Neural progenitor cell (in vitro differentiated cells): ENCODE results near the gene DLG4. TPM values are rescaled to one million over a fixed set of nuclear protein-coding genes. Genes with fewer than 3 reads are reported as not detected.

Experiments used
- DNase-seq: peaks from one replicate; pipeline ENCODE4 v3.0.0-alpha.2; 2016; ENCODE audit warnings: low spot score
- H2AFZ ChIP-seq: fragments of 200-600 bp; sonication (generic); replicated peaks from 2 replicates; pipeline ENCODE4 v1.6.1; 2016; ENCODE audit warnings: antibody characterized with exemption
- H3F3A ChIP-seq: fragments of 200-600 bp; sonication (generic); 2 replicates; pipeline ENCODE4 v1.6.1; 2016; ENCODE audit warnings: antibody characterized with exemption, low read depth
- H3K27ac ChIP-seq: fragments of 200-600 bp; sonication (generic); 2 replicates; pipeline ENCODE4 v1.5.1; 2016; ENCODE audit warnings: mild to moderate bottlenecking
- H3K27me3 ChIP-seq: fragments of 200-600 bp; sonication (generic); 2 replicates; pipeline ENCODE4 v1.6.1; 2016; ENCODE audit warnings: mild to moderate bottlenecking, moderate library complexity
- H3K36me3 ChIP-seq: fragments of 200-600 bp; sonication (generic); 2 replicates; pipeline ENCODE4 v1.5.1; 2016
- H3K4me1 ChIP-seq: fragments of 200-600 bp; sonication (generic); 2 replicates; pipeline ENCODE4 v1.6.1; 2016; ENCODE audit warnings: mixed run types
- H3K4me2 ChIP-seq: fragments of 200-600 bp; sonication (generic); 2 replicates; pipeline ENCODE4 v1.6.1; 2016
- H3K4me3 ChIP-seq: fragments of 200-600 bp; sonication (generic); 2 replicates; pipeline ENCODE4 v1.5.1; 2016
- H3K79me2 ChIP-seq: fragments of 200-600 bp; sonication (generic); 2 replicates; pipeline ENCODE4 v1.6.1; 2016; ENCODE audit warnings: low read depth
- H3K9ac ChIP-seq: fragments of 200-600 bp; sonication (generic); 2 replicates; pipeline ENCODE4 v1.6.1; 2016
- H3K9me3 ChIP-seq: fragments of 200-600 bp; sonication (generic); 2 replicates; pipeline ENCODE4 v1.5.1; 2016; ENCODE audit warnings: low read depth
- H4K20me1 ChIP-seq: fragments of 200-600 bp; sonication (generic); 2 replicates; pipeline ENCODE4 v1.6.1; 2016; ENCODE audit warnings: low read depth
- H3K27ac Mint-ChIP-seq: 3 replicates; pipeline ENCODE4 v1.8.0; 2021; ENCODE audit warnings: mixed read lengths
- H3K27me3 Mint-ChIP-seq: 2 replicates; pipeline ENCODE4 v1.8.0; 2022; ENCODE audit warnings: low read depth, mild to moderate bottlenecking, inconsistent platforms, moderate library complexity, mixed read lengths; ENCODE audit not compliant: insufficient read depth
- H3K36me3 Mint-ChIP-seq: 3 replicates; pipeline ENCODE4 v1.8.0; 2021; ENCODE audit warnings: mixed read lengths
- H3K4me1 Mint-ChIP-seq: 3 replicates; pipeline ENCODE4 v1.8.0; 2021; ENCODE audit warnings: mixed read lengths
- H3K4me3 Mint-ChIP-seq: 3 replicates; pipeline ENCODE4 v1.8.0; 2021; ENCODE audit warnings: mild to moderate bottlenecking, moderate library complexity, mixed read lengths
- H3K9me3 Mint-ChIP-seq: 3 replicates; pipeline ENCODE4 v1.8.0; 2020; ENCODE audit warnings: mixed read lengths
- EZH2 ChIP-seq: fragments of 200-600 bp; sonication (generic); IDR thresholded peaks from 2 replicates; pipeline ENCODE4 v1.6.1; 2017; ENCODE audit warnings: antibody characterized with exemption, mild to moderate bottlenecking, moderate library complexity
- EZH2phosphoT487 ChIP-seq: fragments of 200-600 bp; sonication (generic); IDR thresholded peaks from 2 replicates; pipeline ENCODE4 v1.6.1; 2017; ENCODE audit warnings: antibody characterized with exemption
- total RNA-seq: library from RNA; depleted of rRNA; stranded (reverse); fragments of >200 nt; gene quantifications from 2 replicates; pipeline ENCODE4 v1.2.3, GENCODE V29; 2015; ENCODE audit warnings: low replicate concordance
- TF ChIP-seq, protein P1 (sequence below): fragments of 200-600 bp; sonication (generic); IDR thresholded peaks from 2 replicates; pipeline ENCODE4 v1.5.1; 2017; ENCODE audit warnings: antibody characterized with exemption, mild to moderate bottlenecking

DLG4 gene
- total RNA-seq, 1 donor from 2014 or later: 23.5 TPM

DNA sequence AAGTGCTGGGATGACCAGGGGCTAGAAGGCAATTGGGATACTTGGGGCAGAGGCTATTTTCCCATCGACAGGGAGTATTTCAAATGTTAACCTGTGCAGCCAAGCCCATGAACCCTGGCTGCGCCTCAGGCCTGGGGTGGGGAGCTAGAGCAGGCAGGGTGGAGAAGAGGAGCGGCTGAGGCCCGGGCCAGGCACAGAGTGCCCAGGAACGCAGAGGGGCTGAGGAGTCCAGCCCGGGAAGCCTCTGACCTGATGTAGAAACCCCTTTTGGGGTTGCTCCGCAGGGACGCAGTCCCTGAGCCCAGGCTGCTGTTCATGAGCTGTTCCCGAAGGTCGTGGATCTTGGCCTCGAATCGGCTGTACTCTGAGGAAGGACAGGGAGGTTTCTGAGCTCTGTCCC lies 23.7 kb downstream of the DLG4 start:
- H4K20me1 ChIP-seq: peaks cover 13% of the 10 kb centered on the region
- H3K4me2 ChIP-seq: no peak overlapping the region
- TF ChIP-seq EZH2phosphoT487: no peak
- TF ChIP-seq, protein P1, sequence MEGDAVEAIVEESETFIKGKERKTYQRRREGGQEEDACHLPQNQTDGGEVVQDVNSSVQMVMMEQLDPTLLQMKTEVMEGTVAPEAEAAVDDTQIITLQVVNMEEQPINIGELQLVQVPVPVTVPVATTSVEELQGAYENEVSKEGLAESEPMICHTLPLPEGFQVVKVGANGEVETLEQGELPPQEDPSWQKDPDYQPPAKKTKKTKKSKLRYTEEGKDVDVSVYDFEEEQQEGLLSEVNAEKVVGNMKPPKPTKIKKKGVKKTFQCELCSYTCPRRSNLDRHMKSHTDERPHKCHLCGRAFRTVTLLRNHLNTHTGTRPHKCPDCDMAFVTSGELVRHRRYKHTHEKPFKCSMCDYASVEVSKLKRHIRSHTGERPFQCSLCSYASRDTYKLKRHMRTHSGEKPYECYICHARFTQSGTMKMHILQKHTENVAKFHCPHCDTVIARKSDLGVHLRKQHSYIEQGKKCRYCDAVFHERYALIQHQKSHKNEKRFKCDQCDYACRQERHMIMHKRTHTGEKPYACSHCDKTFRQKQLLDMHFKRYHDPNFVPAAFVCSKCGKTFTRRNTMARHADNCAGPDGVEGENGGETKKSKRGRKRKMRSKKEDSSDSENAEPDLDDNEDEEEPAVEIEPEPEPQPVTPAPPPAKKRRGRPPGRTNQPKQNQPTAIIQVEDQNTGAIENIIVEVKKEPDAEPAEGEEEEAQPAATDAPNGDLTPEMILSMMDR: no peak
- TF ChIP-seq EZH2: no peak
- DNase-seq: no peak
- H2AFZ ChIP-seq: no peak overlapping the region
- no peaks in the 10 kb centered on the region for H3K79me2 ChIP-seq
- H3K27ac ChIP-seq: no peak overlapping the region
- no peak overlapping the region for H3K4me3 ChIP-seq
- no peak overlapping the region for H3K27ac Mint-ChIP-seq
- peaks cover 28% of the 10 kb centered on the region for H3K36me3 Mint-ChIP-seq
- H3K4me1 ChIP-seq: no peaks in the 10 kb centered on the region
- H3K9me3 ChIP-seq: no peaks in the 10 kb centered on the region
- no peak overlapping the region for H3K9ac ChIP-seq
- peaks cover under 1% of the 10 kb centered on the region for H3K36me3 ChIP-seq
- H3K4me3 Mint-ChIP-seq: peak overlapping the region; percentile 27
- H3K4me1 Mint-ChIP-seq: peaks cover 9% of the 10 kb centered on the region
- H3K9me3 Mint-ChIP-seq: no peaks in the 10 kb centered on the region
- H3K27me3 ChIP-seq: no peaks in the 10 kb centered on the region
- no peaks in the 10 kb centered on the region for H3F3A ChIP-seq
- H3K27me3 Mint-ChIP-seq: peaks cover 7% of the 10 kb centered on the region

DNA sequence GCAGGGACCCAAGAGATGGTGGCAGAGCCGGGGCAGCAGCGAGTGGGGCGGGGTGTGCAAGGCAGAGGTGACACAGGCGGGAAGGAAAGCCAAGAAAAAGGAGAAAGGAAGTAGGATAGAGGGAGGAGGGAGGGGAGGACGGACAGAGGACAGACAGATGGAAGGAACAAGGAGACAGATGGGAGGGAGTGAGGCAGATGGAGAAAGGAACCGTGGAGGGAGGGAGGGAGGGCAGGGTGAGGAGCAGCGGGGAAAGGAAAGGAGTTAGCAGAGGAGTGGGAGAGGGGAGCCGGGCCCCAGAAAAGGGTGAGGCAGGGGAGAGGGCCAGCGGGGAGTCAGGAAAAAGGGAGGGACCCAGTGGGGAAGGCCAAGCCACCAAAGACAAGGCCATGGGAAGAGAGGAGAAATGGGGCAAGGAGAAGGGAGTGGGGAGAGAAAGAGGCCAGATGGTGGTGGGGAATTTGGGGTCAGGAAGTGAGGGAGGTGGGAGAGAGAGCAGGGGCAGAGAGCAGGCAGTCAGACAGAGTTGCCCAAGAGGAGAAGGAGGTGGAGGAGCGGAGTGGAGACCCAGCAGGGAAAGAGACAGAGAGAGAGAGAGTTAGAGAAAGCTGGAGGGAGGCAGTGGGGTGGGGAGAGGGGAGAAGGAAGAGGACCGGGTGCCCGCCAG lies 27.2 kb downstream of the DLG4 start:
- Histone ChIP-seq H3K9me3 (no peaks in the 10 kb centered on the region), H3K27me3 (no peaks in the 10 kb centered on the region), H3K9ac (no peak overlapping the region), H3K4me3 (no peak overlapping the region), H3K4me2 (no peak overlapping the region), H3K27ac (no peak overlapping the region), H3F3A (no peaks in the 10 kb centered on the region), H3K4me1 (no peaks in the 10 kb centered on the region), H3K36me3 (no peaks in the 10 kb centered on the region), H3K79me2 (no peaks in the 10 kb centered on the region), H4K20me1 (peaks cover 14% of the 10 kb centered on the region), H2AFZ (no peak overlapping the region)
- Mint-ChIP-seq H3K9me3 (no peaks in the 10 kb centered on the region), H3K27me3 (peaks cover 7% of the 10 kb centered on the region), H3K4me3 (no peak overlapping the region), H3K4me1 (peaks cover 14% of the 10 kb centered on the region), H3K27ac (peak overlapping the region; percentile 78), H3K36me3 (peaks cover 35% of the 10 kb centered on the region)
- TF ChIP-seq EZH2 (no peak), EZH2phosphoT487 (no peak)
- TF ChIP-seq, protein P1: no peak
- DNase-seq: no peak

GRCh38 chr17:7191571-7192270 lies 27.9 kb downstream of the DLG4 start:
- no peak for TF ChIP-seq EZH2
- TF ChIP-seq, protein P1: no peak
- Histone ChIP-seq H3K4me1 (no peaks in the 10 kb centered on the region), H4K20me1 (peaks cover 14% of the 10 kb centered on the region), H3K79me2 (no peaks in the 10 kb centered on the region), H3K4me3 (no peak overlapping the region), H2AFZ (no peak overlapping the region), H3K27me3 (no peaks in the 10 kb centered on the region), H3K9ac (no peak overlapping the region), H3K4me2 (no peak overlapping the region), H3K36me3 (no peaks in the 10 kb centered on the region), H3K27ac (no peak overlapping the region), H3F3A (peaks cover 3% of the 10 kb centered on the region), H3K9me3 (no peaks in the 10 kb centered on the region)
- peaks cover 14% of the 10 kb centered on the region for H3K4me1 Mint-ChIP-seq
- H3K27ac Mint-ChIP-seq: peak overlapping the region; percentile 78
- no peaks in the 10 kb centered on the region for H3K9me3 Mint-ChIP-seq
- H3K36me3 Mint-ChIP-seq: peaks cover 35% of the 10 kb centered on the region
- H3K27me3 Mint-ChIP-seq: peaks cover 7% of the 10 kb centered on the region
- peak; percentile 86 for DNase-seq
- H3K4me3 Mint-ChIP-seq: no peak overlapping the region
